Neutrophil (primary cell): ENCODE data around the gene IGSF8.

Source experiments
- H3K27ac ChIP-seq: fragments of 200-600 bp; sonication (generic); 2 replicates; pipeline ENCODE4 v1.5.1; 2016; ENCODE audit warnings: mild to moderate bottlenecking, moderate library complexity
- H3K27me3 ChIP-seq: fragments of 200-600 bp; sonication (generic); 2 replicates; pipeline ENCODE4 v1.6.0; 2016; ENCODE audit warnings: mild to moderate bottlenecking
- H3K36me3 ChIP-seq: fragments of 200-600 bp; sonication (generic); 2 replicates; pipeline ENCODE4 v1.5.1; 2017
- H3K4me1 ChIP-seq, 2 experiments: fragments of 200-600 bp in 1 of 2; sonication (generic) in 1 of 2; 1 replicate in 1 of 2; 2 replicates in 1 of 2; pipeline versions ENCODE4 v1.5.1 to v1.6.1; 2013 to 2016; ENCODE audit warnings: low read depth in 1 of 2, low read length in 1 of 2, mild to moderate bottlenecking in 1 of 2, moderate library complexity in 1 of 2; ENCODE audit not compliant: control insufficient read depth in 1 of 2, insufficient read depth in 1 of 2
- H3K4me3 ChIP-seq, 2 experiments: fragments of 200-600 bp in 1 of 2; sonication (generic) in 1 of 2; 1 replicate in 1 of 2; 2 replicates in 1 of 2; pipeline ENCODE4 v1.5.1; 2013 to 2016; ENCODE audit warnings: low read depth in 1 of 2, low read length in 1 of 2, mild to moderate bottlenecking in 1 of 2, moderate library complexity in 1 of 2
- H3K9me3 ChIP-seq: fragments of 200-600 bp; sonication (generic); 2 replicates; pipeline ENCODE4 v1.5.1; 2016
- TF ChIP-seq, protein P1 (sequence below): fragments of 200-600 bp; sonication (generic); IDR thresholded peaks from 2 replicates; pipeline ENCODE4 v1.5.1; 2016; ENCODE audit warnings: antibody characterized with exemption

The IGSF8 gene

DNA sequence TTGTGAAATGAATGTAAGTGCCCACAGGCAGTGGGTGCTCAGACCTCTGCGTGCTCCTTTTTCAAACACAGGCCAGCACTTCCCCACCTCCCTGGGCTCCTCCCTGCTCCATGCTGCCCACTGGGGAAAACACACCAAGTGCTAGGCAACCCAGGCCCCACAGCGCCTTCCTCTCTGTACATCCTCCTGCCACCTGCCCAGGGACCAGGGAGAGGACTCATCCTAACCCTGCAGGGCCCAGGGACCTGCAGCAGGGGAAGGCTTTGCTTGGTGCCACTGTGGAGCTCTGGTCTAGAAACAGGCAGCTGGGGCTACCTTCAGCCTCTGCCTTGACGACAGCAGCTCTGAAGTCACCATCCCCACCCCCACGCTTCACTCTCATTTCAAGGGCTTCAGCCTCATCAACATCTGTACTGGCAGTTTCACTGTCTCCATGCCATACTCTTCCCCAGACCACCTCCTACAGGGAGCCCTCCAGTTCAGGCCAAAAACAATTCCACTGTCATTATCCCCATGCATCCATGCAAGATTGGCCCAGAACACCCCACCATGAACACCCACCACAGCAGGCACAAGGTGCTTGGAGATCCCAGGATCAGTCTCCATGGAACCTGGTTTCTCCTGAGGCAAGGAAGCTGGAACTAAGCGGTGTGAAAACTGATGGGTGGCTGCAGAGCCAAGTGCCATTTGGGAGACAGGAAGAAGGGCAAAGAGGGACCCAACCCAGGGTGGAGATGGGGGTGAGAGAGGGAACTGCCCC, 1.1 kb downstream of the IGSF8 start:
- Histone ChIP-seq H3K4me1 (peaks cover 11 to 18% of the 10 kb centered on the region in 2 experiments), H3K4me3 (peak overlapping the region; percentile 62 to 96), H3K36me3 (no peaks in the 10 kb centered on the region), H3K9me3 (no peaks in the 10 kb centered on the region), H3K27ac (no peak overlapping the region), H3K27me3 (peaks cover 27% of the 10 kb centered on the region)
- TF ChIP-seq, protein P1, sequence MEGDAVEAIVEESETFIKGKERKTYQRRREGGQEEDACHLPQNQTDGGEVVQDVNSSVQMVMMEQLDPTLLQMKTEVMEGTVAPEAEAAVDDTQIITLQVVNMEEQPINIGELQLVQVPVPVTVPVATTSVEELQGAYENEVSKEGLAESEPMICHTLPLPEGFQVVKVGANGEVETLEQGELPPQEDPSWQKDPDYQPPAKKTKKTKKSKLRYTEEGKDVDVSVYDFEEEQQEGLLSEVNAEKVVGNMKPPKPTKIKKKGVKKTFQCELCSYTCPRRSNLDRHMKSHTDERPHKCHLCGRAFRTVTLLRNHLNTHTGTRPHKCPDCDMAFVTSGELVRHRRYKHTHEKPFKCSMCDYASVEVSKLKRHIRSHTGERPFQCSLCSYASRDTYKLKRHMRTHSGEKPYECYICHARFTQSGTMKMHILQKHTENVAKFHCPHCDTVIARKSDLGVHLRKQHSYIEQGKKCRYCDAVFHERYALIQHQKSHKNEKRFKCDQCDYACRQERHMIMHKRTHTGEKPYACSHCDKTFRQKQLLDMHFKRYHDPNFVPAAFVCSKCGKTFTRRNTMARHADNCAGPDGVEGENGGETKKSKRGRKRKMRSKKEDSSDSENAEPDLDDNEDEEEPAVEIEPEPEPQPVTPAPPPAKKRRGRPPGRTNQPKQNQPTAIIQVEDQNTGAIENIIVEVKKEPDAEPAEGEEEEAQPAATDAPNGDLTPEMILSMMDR: no peak

- Histone ChIP-seq H3K27me3 (peaks cover 19% of the 10 kb centered on the region), H3K36me3 (no peaks in the 10 kb centered on the region), H3K4me1 (peaks cover 11 to 18% of the 10 kb centered on the region in 2 experiments), H3K9me3 (no peaks in the 10 kb centered on the region), H3K4me3 (no peak overlapping the region), H3K27ac (no peak overlapping the region)
- TF ChIP-seq, protein P1: no peak
Measured at GRCh38 chr1:160096274-160097116, 1.9 kb downstream of the IGSF8 start.

DNA sequence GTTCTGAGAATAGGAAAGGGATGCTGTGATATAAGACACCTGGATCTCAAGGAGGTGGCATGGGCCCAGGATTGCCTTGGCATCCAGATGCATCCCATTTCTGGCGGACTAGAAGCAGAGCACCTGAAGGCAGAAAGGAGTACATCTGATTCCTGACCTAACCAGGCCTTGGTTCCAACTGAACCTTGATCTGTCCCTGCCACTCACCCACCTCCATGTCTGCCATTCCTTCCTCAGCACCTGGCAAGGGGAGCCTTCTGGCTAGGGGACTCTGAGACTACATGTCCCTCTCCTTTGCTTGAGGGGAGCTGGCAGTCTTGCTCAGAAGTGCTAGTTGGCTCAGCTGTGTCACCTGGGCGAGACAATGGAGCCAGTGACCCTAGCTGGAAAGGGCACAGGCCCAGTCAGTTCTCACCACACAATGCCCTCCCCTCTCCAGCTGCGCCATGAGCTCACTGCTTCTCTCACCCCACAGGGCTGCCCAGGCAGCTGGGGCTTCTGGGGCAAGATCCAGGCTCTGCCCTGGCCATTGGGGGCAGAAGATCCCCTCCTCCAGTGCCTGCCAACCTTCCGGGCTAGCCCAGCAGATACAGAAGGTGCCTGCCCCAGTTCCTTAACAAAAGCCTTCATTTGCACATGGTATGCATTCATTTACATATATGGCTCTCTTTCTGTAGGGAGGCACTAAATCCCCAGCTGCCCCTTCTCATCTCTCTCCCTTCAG, 2.9 kb downstream of the IGSF8 start:
- H3K27me3 ChIP-seq: peaks cover 14% of the 10 kb centered on the region
- H3K27ac ChIP-seq: no peak overlapping the region
- H3K4me1 ChIP-seq: peaks cover 11 to 15% of the 10 kb centered on the region in 2 experiments
- no peaks in the 10 kb centered on the region for H3K9me3 ChIP-seq
- no peak overlapping the region for H3K4me3 ChIP-seq
- TF ChIP-seq, protein P1: no peak
- no peaks in the 10 kb centered on the region for H3K36me3 ChIP-seq

- H3K27me3 ChIP-seq: peaks cover 14% of the 10 kb centered on the region
- H3K27ac ChIP-seq: no peak overlapping the region
- H3K4me3 ChIP-seq: no peak overlapping the region
- no peaks in the 10 kb centered on the region for H3K36me3 ChIP-seq
- TF ChIP-seq, protein P1: no peak
- H3K9me3 ChIP-seq: no peaks in the 10 kb centered on the region
- peaks cover 11 to 15% of the 10 kb centered on the region in 2 experiments for H3K4me1 ChIP-seq
Measured at GRCh38 chr1:160094806-160095205, 3.6 kb downstream of the IGSF8 start.

- Histone ChIP-seq H3K36me3 (no peaks in the 10 kb centered on the region), H3K4me1 (peaks cover 9 to 14% of the 10 kb centered on the region in 2 experiments)
Measured at GRCh38 chr1:160094291-160094625, 4.2 kb downstream of the IGSF8 start.

More at GRCh38 chr1:160094291-160094625, 4.2 kb downstream of the IGSF8 start:
- H3K27me3 ChIP-seq: peaks cover 14% of the 10 kb centered on the region
- H3K9me3 ChIP-seq: no peaks in the 10 kb centered on the region
- TF ChIP-seq, protein P1: no peak
- H3K4me3 ChIP-seq: no peak overlapping the region
- no peak overlapping the region for H3K27ac ChIP-seq
